ENCODE data around the gene EPB41L1.
A peak's percentile ranks its signal among the peaks of the same experiment; 100 is the strongest.

Gene EPB41L1

DNA sequence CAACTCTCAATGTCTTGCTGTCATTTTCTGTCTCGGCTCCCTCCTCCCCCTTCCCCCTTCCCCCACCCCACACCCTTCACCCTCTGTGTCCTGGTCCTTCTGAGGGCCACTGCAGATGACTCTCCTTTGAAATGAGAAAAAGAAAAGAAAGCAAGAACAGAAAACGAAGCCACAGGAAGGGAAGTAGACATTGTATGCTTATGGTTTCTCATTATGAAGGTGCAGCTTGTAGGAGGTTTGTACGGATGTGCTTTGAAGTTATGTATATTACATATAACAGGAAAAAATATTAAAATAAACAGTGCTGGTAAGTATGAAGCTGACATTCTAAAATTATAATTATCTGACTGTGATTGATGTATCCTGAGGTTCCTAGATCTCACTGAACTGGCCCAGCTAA is 75.5 kb downstream of the EPB41L1 start:
- no peak for TF ChIP-seq ELF4 (IDR thresholded peaks at IDR 0.05)
- no peak for TF ChIP-seq L3MBTL2 (conservative IDR thresholded peaks at IDR 0.05)
- TF ChIP-seq CTBP1 (IDR thresholded peaks at IDR 0.05; ENCODE audit: borderline replicate concordance): no peak
- TF ChIP-seq TARDBP (IDR thresholded peaks at IDR 0.05): no peak
- ChIA-PET POLR2A (no interaction called here), CTCF (no interaction called here)
- DNase-seq (ENCODE audit: extremely low spot score): no peak

DNA sequence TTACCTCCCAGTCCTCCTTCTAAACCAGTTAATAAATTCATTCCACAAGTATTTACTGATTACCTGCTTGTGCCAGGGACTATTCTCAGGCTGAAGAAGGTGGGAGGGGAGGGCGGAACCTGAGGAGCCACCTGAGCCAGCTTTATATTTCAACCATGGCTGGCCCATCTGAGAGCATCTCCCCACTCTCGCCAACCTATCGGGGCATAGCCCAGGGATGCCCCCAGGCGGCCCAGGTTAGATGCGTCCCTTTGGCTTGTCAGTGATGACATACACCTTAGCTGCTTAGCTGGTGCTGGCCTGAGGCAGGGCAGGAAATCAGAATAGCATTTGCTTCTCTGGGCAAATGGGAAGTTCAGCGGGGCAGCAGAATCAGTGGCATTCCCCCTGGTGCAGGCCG is 76.8 kb downstream of the EPB41L1 start:
- no peak for DNase-seq (ENCODE audit: extremely low spot score)
- TF ChIP-seq HDGF (IDR thresholded peaks at IDR 0.05; ENCODE audit: borderline replicate concordance) (no peak), ELF4 (IDR thresholded peaks at IDR 0.05) (no peak), SUZ12 (IDR thresholded peaks at IDR 0.05) (no peak), SP1 (IDR thresholded peaks at IDR 0.05) (no peak), ARNT (IDR thresholded peaks at IDR 0.05) (no peak), LEF1 (IDR thresholded peaks at IDR 0.05; ENCODE audit: borderline replicate concordance) (no peak), CTBP1 (IDR thresholded peaks at IDR 0.05; ENCODE audit: borderline replicate concordance) (no peak), BHLHE40 (IDR thresholded peaks at IDR 0.05; ENCODE audit: borderline replicate concordance) (no peak), NFRKB (IDR thresholded peaks at IDR 0.05) (no peak), FOXA1 (IDR thresholded peaks at IDR 0.05) (no peak), L3MBTL2 (conservative IDR thresholded peaks at IDR 0.05) (no peak), FOXK2 (IDR thresholded peaks at IDR 0.05) (no peak)
- POLR2A ChIA-PET: no interaction called here
- CTCF ChIA-PET: interaction anchor here (0.8 kb wide), 1 partner anchor 18 kb away, joined by 3 read pairs; no protein-coding TSS in a partner anchor

GRCh38 chr20:36234771-36235320 is 80.3 kb downstream of the EPB41L1 start:
- CTCF ChIA-PET: no interaction called here
- POLR2A ChIA-PET: no interaction called here
- TF ChIP-seq ZNF384 (IDR thresholded peaks at IDR 0.05) (no peak), NFRKB (IDR thresholded peaks at IDR 0.05) (no peak), L3MBTL2 (conservative IDR thresholded peaks at IDR 0.05) (no peak), HDGF (IDR thresholded peaks at IDR 0.05; ENCODE audit: borderline replicate concordance) (no peak), SUZ12 (IDR thresholded peaks at IDR 0.05) (no peak), FOXA1 (IDR thresholded peaks at IDR 0.05) (no peak), PKNOX1 (IDR thresholded peaks at IDR 0.05) (no peak), ELF4 (IDR thresholded peaks at IDR 0.05) (no peak), CTBP1 (IDR thresholded peaks at IDR 0.05; ENCODE audit: borderline replicate concordance) (no peak), FOXK2 (IDR thresholded peaks at IDR 0.05) (no peak), TARDBP (IDR thresholded peaks at IDR 0.05) (no peak)

GRCh38 chr20:36235892-36236785 is 81.6 kb downstream of the EPB41L1 start, which contains the start of gene AAR2:
TSS of gene AAR2 (plus strand) at chr20:36236478. CDS start at chr20:36239869, 3,391 bp downstream.
- CTCF ChIA-PET: no interaction called here
- TF ChIP-seq L3MBTL2 (conservative IDR thresholded peaks at IDR 0.05): peak; percentile 32; the same call in 1 of the 2 replicates
- no peak for TF ChIP-seq SP1 (IDR thresholded peaks at IDR 0.05)
- peak; percentile 58; the same call in 1 of the 2 replicates for TF ChIP-seq ARNT (IDR thresholded peaks at IDR 0.05)
- 0 out of 2 replicates have a peak, but pooled peaks have one; percentile 37 for TF ChIP-seq ELF4 (IDR thresholded peaks at IDR 0.05)
- TF ChIP-seq TARDBP (IDR thresholded peaks at IDR 0.05): no peak
- TF ChIP-seq BHLHE40 (IDR thresholded peaks at IDR 0.05; ENCODE audit: borderline replicate concordance): no peak
- peak; percentile 27; the same call in 1 of the 2 replicates for TF ChIP-seq NFRKB (IDR thresholded peaks at IDR 0.05)
- no peak for TF ChIP-seq FOXK2 (IDR thresholded peaks at IDR 0.05)
- TF ChIP-seq CTBP1 (IDR thresholded peaks at IDR 0.05; ENCODE audit: borderline replicate concordance): peak; percentile 85
- POLR2A ChIA-PET: interaction anchor here (0.7 to 1.5 kb wide), 6 partner anchors 21 to 282 kb away, joined by 3 to 6 read pairs (median 3); partner anchors contain the start of gene SCAND1
- DNase-seq (ENCODE audit: extremely low spot score): peak; percentile 86

More at GRCh38 chr20:36234771-36235320, 80.3 kb downstream of the EPB41L1 start:
- DNase-seq (ENCODE audit: extremely low spot score): no peak

DNA sequence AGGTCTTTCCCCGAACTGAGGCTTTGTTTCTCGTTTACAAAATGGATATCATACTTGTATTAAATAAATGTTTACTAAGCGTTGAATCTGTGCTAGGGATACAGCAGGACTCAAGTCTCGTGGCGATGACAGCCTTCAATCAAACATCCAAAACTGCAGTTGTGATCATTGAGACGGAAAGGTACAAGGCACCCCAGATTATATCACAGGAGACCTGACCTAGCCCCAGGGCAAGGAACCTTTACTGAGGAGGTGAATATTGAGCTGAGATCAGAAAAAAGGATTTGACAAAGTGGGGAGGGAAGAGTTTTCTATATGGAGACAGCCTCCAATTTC is 82.2 kb downstream of the EPB41L1 start:
- ChIA-PET CTCF (no interaction called here), POLR2A (interaction anchor here (0.8 to 1.5 kb wide), 6 partner anchors 20 to 282 kb away, joined by 3 to 6 read pairs (median 3); partner anchors contain the start of gene SCAND1)
- TF ChIP-seq SP1 (IDR thresholded peaks at IDR 0.05) (no peak), HDGF (IDR thresholded peaks at IDR 0.05; ENCODE audit: borderline replicate concordance) (no peak), ARNT (IDR thresholded peaks at IDR 0.05) (no peak), ZNF384 (IDR thresholded peaks at IDR 0.05) (no peak), SUZ12 (IDR thresholded peaks at IDR 0.05) (no peak)
- no peak for DNase-seq (ENCODE audit: extremely low spot score)

DNA sequence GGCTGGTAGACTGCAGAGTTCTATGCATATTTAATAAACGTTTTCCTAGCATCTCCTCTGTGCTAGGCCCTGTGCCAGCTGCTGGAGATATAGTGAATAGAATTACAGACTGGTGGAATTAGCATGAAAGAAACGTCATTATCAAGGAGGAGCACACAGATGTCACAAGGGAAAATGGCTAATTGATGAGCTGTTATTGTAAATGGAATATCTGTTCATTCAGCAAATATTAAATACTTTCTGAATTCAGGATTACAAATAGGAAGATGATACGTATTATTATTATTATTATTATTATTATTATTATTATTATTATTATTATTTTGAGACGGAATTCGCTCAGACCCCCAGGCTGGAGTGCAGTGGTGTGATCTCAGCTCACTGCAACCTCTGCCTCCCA is 82.9 kb downstream of the EPB41L1 start:
- POLR2A ChIA-PET: interaction anchor here (1.1 to 1.4 kb wide), 2 partner anchors 133 to 162 kb away, joined by 3 read pairs; no protein-coding TSS in a partner anchor
- CTCF ChIA-PET: interaction anchor here (0.6 kb wide), 1 partner anchor 128 kb away, joined by 3 read pairs; no protein-coding TSS in a partner anchor
- DNase-seq (ENCODE audit: extremely low spot score): no peak
- no peak for TF ChIP-seq ZNF384 (IDR thresholded peaks at IDR 0.05)
- TF ChIP-seq FOXA1 (IDR thresholded peaks at IDR 0.05): no peak
- TF ChIP-seq CTBP1 (IDR thresholded peaks at IDR 0.05; ENCODE audit: borderline replicate concordance): no peak
- TF ChIP-seq FOXK2 (IDR thresholded peaks at IDR 0.05): no peak
- no peak for TF ChIP-seq NFRKB (IDR thresholded peaks at IDR 0.05)
- TF ChIP-seq BHLHE40 (IDR thresholded peaks at IDR 0.05; ENCODE audit: borderline replicate concordance): no peak
- TF ChIP-seq SUZ12 (IDR thresholded peaks at IDR 0.05): no peak
- TF ChIP-seq SP1 (IDR thresholded peaks at IDR 0.05): no peak
- TF ChIP-seq L3MBTL2 (conservative IDR thresholded peaks at IDR 0.05): no peak
- TF ChIP-seq ARNT (IDR thresholded peaks at IDR 0.05): no peak

- no peak for DNase-seq (ENCODE audit: extremely low spot score)
- ChIA-PET POLR2A (interaction anchor here (0.9 to 1.4 kb wide), 3 partner anchors 11 to 161 kb away, joined by 3 read pairs; no protein-coding TSS in a partner anchor), CTCF (interaction anchor here (0.6 kb wide), 1 partner anchor 129 kb away, joined by 3 read pairs; no protein-coding TSS in a partner anchor)
- TF ChIP-seq FOXM1 (IDR thresholded peaks at IDR 0.05; ENCODE audit: borderline replicate concordance) (no peak), ARNT (IDR thresholded peaks at IDR 0.05) (no peak), BHLHE40 (IDR thresholded peaks at IDR 0.05; ENCODE audit: borderline replicate concordance) (no peak), ELF4 (IDR thresholded peaks at IDR 0.05) (no peak), PKNOX1 (IDR thresholded peaks at IDR 0.05) (no peak), TARDBP (IDR thresholded peaks at IDR 0.05) (no peak), LEF1 (IDR thresholded peaks at IDR 0.05; ENCODE audit: borderline replicate concordance) (no peak), HDGF (IDR thresholded peaks at IDR 0.05; ENCODE audit: borderline replicate concordance) (no peak), L3MBTL2 (conservative IDR thresholded peaks at IDR 0.05) (no peak), SUZ12 (IDR thresholded peaks at IDR 0.05) (no peak), SP1 (IDR thresholded peaks at IDR 0.05) (no peak), NFRKB (IDR thresholded peaks at IDR 0.05) (no peak), ZNF384 (IDR thresholded peaks at IDR 0.05) (no peak), FOXA1 (IDR thresholded peaks at IDR 0.05) (no peak), CTBP1 (IDR thresholded peaks at IDR 0.05; ENCODE audit: borderline replicate concordance) (no peak), FOXK2 (IDR thresholded peaks at IDR 0.05) (no peak)
These were observed 83.6 kb downstream of the EPB41L1 start for GRCh38 chr20:36238153-36238552.
